ENCODE data around the gene CPT1A.

The CPT1A gene

GRCh38 chr11:68852628-68853027 is 10.9 kb upstream of the CPT1A start:
- DNase-seq, result no peak

GRCh38 chr11:68848429-68848828 is 6.7 kb upstream of the CPT1A start:
- no peak for DNase-seq

- DNase-seq, result no peak
These were observed 5.7 kb upstream of the CPT1A start for GRCh38 chr11:68847395-68847794.

GRCh38 chr11:68845351-68846002 is 3.8 kb upstream of the CPT1A start:
- no peak for DNase-seq

GRCh38 chr11:68844801-68845200 is 3.1 kb upstream of the CPT1A start:
- DNase-seq, result no peak

GRCh38 chr11:68844376-68844775 is 2.7 kb upstream of the CPT1A start:
- no peak for DNase-seq

GRCh38 chr11:68843703-68844312 is 2.1 kb upstream of the CPT1A start:
- peak; percentile 71 for DNase-seq

- peak; percentile 59 for DNase-seq
These were observed 1.4 kb upstream of the CPT1A start for GRCh38 chr11:68843052-68843561.

- no peak for DNase-seq
These were observed 823 bp upstream of the CPT1A start for GRCh38 chr11:68842427-68843051.

GRCh38 chr11:68840661-68841653 is 759 bp downstream of the CPT1A start:
- DNase-seq, result no peak

- DNase-seq, result no peak
These were observed 1.6 kb downstream of the CPT1A start for GRCh38 chr11:68839911-68840641.

GRCh38 chr11:68839054-68839865 is 2.5 kb downstream of the CPT1A start:
- peak; percentile 91 for DNase-seq

- DNase-seq, result peak; percentile 4
These were observed 3.1 kb downstream of the CPT1A start for GRCh38 chr11:68838572-68838964.

- no peak for DNase-seq
These were observed 3.8 kb downstream of the CPT1A start for GRCh38 chr11:68837583-68838571.

GRCh38 chr11:68835749-68836148 is 6.0 kb downstream of the CPT1A start:
- DNase-seq, result no peak

- no peak for DNase-seq
These were observed 6.4 kb downstream of the CPT1A start for GRCh38 chr11:68835328-68835727.

GRCh38 chr11:68832476-68833181 is 9.1 kb downstream of the CPT1A start:
- DNase-seq, result no peak

- DNase-seq, result no peak
These were observed 10.6 kb downstream of the CPT1A start for GRCh38 chr11:68831124-68831523.

- no peak for DNase-seq
These were observed 12.1 kb downstream of the CPT1A start for GRCh38 chr11:68829581-68829980.

Data from stimulated activated naive CD4-positive, alpha-beta T cell treated with Interleukin-2 at 50 U/mL for 16 hours (primary cell).